IMR-90 (cell line): ENCODE data around the gene ZNF264. TPM values are rescaled to one million over a fixed set of nuclear protein-coding genes. Genes with fewer than 3 reads are reported as not detected.
A peak's percentile ranks its signal among the peaks of the same experiment; 100 is the strongest.

Source experiments
- ATAC-seq: fragments of 200-7000 bp; cut with Tn5 transposase; 2 replicates; pipeline ENCODE4 v1.9.1; 2020; ENCODE audit warnings: low read depth, mild to moderate bottlenecking, moderate library complexity
- BruUV-seq: library from RNA; stranded (reverse); fragments of 400-500 nt; replicated peaks from 2 replicates; lab custom pipeline; 2021; lab: Mats Ljungman, UMichigan
- CTCF ChIA-PET: fragments of 300-600 bp; formaldehyde crosslinking; extraction: SDS; loops from one replicate; lab custom pipeline; 2021; ENCODE audit warnings: antibody characterized with exemption; lab: Yijun Ruan, JAX
- POLR2A ChIA-PET: fragments of 300-600 bp; sonication (Branson Sonifier 250); formaldehyde crosslinking; loops from one replicate; lab custom pipeline; 2022; ENCODE audit warnings: antibody characterized with exemption; ENCODE audit not compliant: unreplicated experiment; lab: Charles Lee
- DNase-seq: peaks from one replicate; pipeline ENCODE4 v3.0.0; 2013
- H2AFZ ChIP-seq: replicated peaks from 2 replicates; pipeline ENCODE3; 2013; ENCODE audit warnings: low read length, mild to moderate bottlenecking; ENCODE audit not compliant: poor library complexity
- H2AK5ac ChIP-seq: 2 replicates; pipeline ENCODE4 v1.6.1; 2013; ENCODE audit warnings: low read depth, low read length, inconsistent platforms
- H2AK9ac ChIP-seq: replicated peaks from 2 replicates; pipeline ENCODE3; 2013; ENCODE audit warnings: mild to moderate bottlenecking, low read depth, low read length, moderate library complexity; ENCODE audit not compliant: poor library complexity
- H2BK120ac ChIP-seq: 2 replicates; pipeline ENCODE4 v1.6.1; 2013; ENCODE audit warnings: low read depth, low read length, inconsistent platforms
- H2BK15ac ChIP-seq: 3 replicates; pipeline ENCODE4 v1.6.1; 2013; ENCODE audit warnings: low read depth, low read length, inconsistent platforms
- H2BK20ac ChIP-seq: 2 replicates; pipeline ENCODE4 v1.6.1; 2013; ENCODE audit warnings: low read depth, mild to moderate bottlenecking, inconsistent platforms, low read length, moderate library complexity
- H2BK5ac ChIP-seq: 2 replicates; pipeline ENCODE4 v1.6.1; 2013; ENCODE audit warnings: mild to moderate bottlenecking, low read depth, low read length, inconsistent platforms; ENCODE audit not compliant: poor library complexity, severe bottlenecking
- H3K14ac ChIP-seq: replicated peaks from 2 replicates; pipeline ENCODE4 v1.6.1; 2013; ENCODE audit warnings: low read depth, low read length, inconsistent platforms
- H3K18ac ChIP-seq: 2 replicates; pipeline ENCODE4 v1.6.1; 2013; ENCODE audit warnings: low read depth, low read length, control low read depth
- H3K23ac ChIP-seq: 2 replicates; pipeline ENCODE4 v1.6.1; 2013; ENCODE audit warnings: low read depth, low read length, inconsistent platforms
- H3K27ac ChIP-seq: 2 replicates; pipeline ENCODE4 v1.5.1; 2013; ENCODE audit warnings: mild to moderate bottlenecking, control low read depth, low read length; ENCODE audit not compliant: insufficient read depth
- H3K27me3 ChIP-seq: 2 replicates; pipeline ENCODE4 v1.6.1; 2013; ENCODE audit warnings: low read length; ENCODE audit not compliant: control insufficient read depth, insufficient read depth
- H3K36me3 ChIP-seq: 2 replicates; pipeline ENCODE4 v1.6.1; 2013; ENCODE audit warnings: low read length, mixed read lengths; ENCODE audit not compliant: control insufficient read depth, insufficient read depth
- H3K4ac ChIP-seq: 2 replicates; pipeline ENCODE4 v1.6.1; 2013; ENCODE audit warnings: low read depth, low read length, inconsistent platforms
- H3K4me1 ChIP-seq: 2 replicates; pipeline ENCODE4 v1.6.1; 2013; ENCODE audit warnings: low read length, mixed read lengths; ENCODE audit not compliant: control insufficient read depth, insufficient read depth
- H3K4me2 ChIP-seq: 2 replicates; pipeline ENCODE4 v1.6.1; 2013; ENCODE audit warnings: low read depth, mild to moderate bottlenecking, control low read depth, low read length, moderate library complexity
- H3K4me3 ChIP-seq: 2 replicates; pipeline ENCODE4 v1.5.1; 2013; ENCODE audit warnings: low read depth, mild to moderate bottlenecking, control low read depth, low read length, moderate library complexity; ENCODE audit not compliant: insufficient read depth
- H3K56ac ChIP-seq: 2 replicates; pipeline ENCODE4 v1.6.1; 2013; ENCODE audit warnings: low read length, inconsistent platforms; ENCODE audit not compliant: insufficient read depth; ENCODE audit errors: extremely low read depth
- H3K79me1 ChIP-seq, 2 experiments: 2 replicates each; pipeline ENCODE4 v1.6.1; 2013; ENCODE audit warnings: low read length in 2 of 2, inconsistent platforms in 1 of 2, low read depth in 1 of 2
- H3K9ac ChIP-seq: 2 replicates; pipeline ENCODE4 v1.6.1; 2013; ENCODE audit warnings: low read depth, low read length, control low read depth
- H3K9me1 ChIP-seq: 2 replicates; pipeline ENCODE4 v1.6.1; 2013; ENCODE audit warnings: low read length, inconsistent platforms; ENCODE audit not compliant: insufficient read depth
- H3K9me3 ChIP-seq: 2 replicates; pipeline ENCODE4 v1.6.1; 2013; ENCODE audit warnings: low read length; ENCODE audit not compliant: control insufficient read depth, insufficient read depth
- H4K20me1 ChIP-seq: 2 replicates; pipeline ENCODE4 v1.6.1; 2013; ENCODE audit warnings: low read length, inconsistent platforms; ENCODE audit not compliant: insufficient read depth
- H4K5ac ChIP-seq: 2 replicates; pipeline ENCODE4 v1.6.1; 2013; ENCODE audit warnings: mild to moderate bottlenecking, low read depth, low read length, control low read depth
- H4K8ac ChIP-seq, 2 experiments: 2 replicates each; pipeline ENCODE4 v1.6.1; 2013; ENCODE audit warnings: low read depth in 2 of 2, low read length in 2 of 2, control low read depth in 1 of 2, inconsistent platforms in 1 of 2
- H4K91ac ChIP-seq: 2 replicates; pipeline ENCODE4 v1.6.1; 2013; ENCODE audit warnings: low read depth, low read length, inconsistent platforms; ENCODE audit not compliant: insufficient read depth
- CHD1 ChIP-seq: IDR thresholded peaks from 2 replicates; pipeline ENCODE4 v1.6.1; 2012; ENCODE audit warnings: low read depth, low read length, improper control_type of control experiment
- MAFK ChIP-seq: IDR thresholded peaks from 2 replicates; pipeline ENCODE4 v1.6.1; 2012; ENCODE audit warnings: low read depth, low read length, improper control_type of control experiment
- WGBS, 2 experiments: methylation state at CpG; one replicate each; pipeline versions ENCODE4 v1.1.5 to v1.1.7; 2013; ENCODE audit warnings: missing lambda C conversion rate in 2 of 2; ENCODE audit not compliant: insufficient read length in 1 of 2; ENCODE audit errors: extremely low coverage in 2 of 2; 5-methylcytosine and 5-hydroxymethylcytosine counted together
- dilution Hi-C: fragments of 300-500 bp; cut with HindIII; formaldehyde crosslinking; loops from one replicate; pipeline ENCODE4 v1.14.3; 2018; ENCODE audit warnings: low sequenced_read_pairs; ENCODE audit not compliant: unreplicated experiment
- in situ Hi-C: fragments of 300-500 bp; cut with MboI; formaldehyde crosslinking; loops from 3 replicates; pipeline ENCODE4 v1.14.3; 2019; ENCODE audit warnings: low sequenced_read_pairs, inconsistent platforms, mixed read lengths
- intact Hi-C: fragments of 100-400 bp; cut with micrococcal nuclease; formaldehyde crosslinking; loops from 2 replicates; pipeline ENCODE4 v1.10.0; 2022
- polyA plus RNA-seq, 3 experiments: library from polyadenylated mRNA; depleted of rRNA; stranded (reverse); fragments of >200 nt; gene quantifications; 2 replicates each; pipeline ENCODE4 v1.2.3, GENCODE V29; 2012; ENCODE audit warnings: low replicate concordance in 1 of 3
- total RNA-seq: library from RNA; depleted of rRNA; stranded (reverse); fragments of >200 nt; gene quantifications from 2 replicates; pipeline ENCODE4 v1.2.3, GENCODE V29; 2012
- TF ChIP-seq, protein P1 (sequence below): fragments of 150-350 bp; IDR thresholded peaks from 2 replicates; pipeline ENCODE4 v1.6.1; 2017; ENCODE audit warnings: mild to moderate bottlenecking, antibody characterized with exemption, low read length, low read depth

The ZNF264 gene
- total and polyA plus RNA-seq, 2 of the 4 experiments (the other 2 are of a cell fraction), result 3.5 to 31.9 TPM

DNA sequence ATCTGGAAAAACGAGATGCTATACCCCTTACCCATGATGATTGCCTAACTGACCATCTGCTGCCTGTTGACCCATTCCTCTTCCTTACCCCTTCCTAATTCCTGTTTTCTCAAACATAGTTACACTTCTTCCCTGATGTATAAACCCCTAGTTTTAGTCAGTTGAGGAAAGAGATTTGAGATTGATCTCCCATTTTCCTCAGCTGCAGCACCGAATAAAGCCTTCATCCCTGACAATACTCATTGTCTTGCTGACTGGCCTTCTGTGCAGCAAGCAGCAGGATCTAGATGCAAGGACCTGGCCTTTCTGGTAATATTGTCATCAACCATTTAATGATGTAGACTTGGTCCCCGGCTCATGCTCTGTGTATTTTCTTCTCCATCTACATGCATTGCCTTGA is 999 bp upstream of the ZNF264 start:
- H3K9ac ChIP-seq, result no peak overlapping the region
- intact Hi-C loops (loop anchor here (2.0 kb wide), 1 partner anchor 50 kb away; the partner anchor contains the start of gene ZNF805), in situ Hi-C loops (no loop called here), dilution Hi-C loops (no loop called here)
- no CpG with 5 or more reads among the region's 3 CpGs for WGBS, 2 experiments
- no peak overlapping the region for H2BK15ac ChIP-seq
- ChIA-PET POLR2A (no interaction called here), CTCF (no interaction called here)
- H2BK20ac ChIP-seq, result no peak overlapping the region
- H2AK5ac ChIP-seq, result no peak overlapping the region
- no peak overlapping the region for H2BK5ac ChIP-seq
- no peak overlapping the region for H2AFZ ChIP-seq
- H3K27me3 ChIP-seq, result no peaks in the 10 kb centered on the region
- H3K36me3 ChIP-seq, result peaks cover 17% of the 10 kb centered on the region
- H4K91ac ChIP-seq, result no peak overlapping the region
- H3K56ac ChIP-seq, result no peak overlapping the region
- no peak overlapping the region for H4K5ac ChIP-seq
- no peaks in the 10 kb centered on the region for H3K9me1 ChIP-seq
- no TSS peak for BruUV-seq
- H3K4me1 ChIP-seq, result no peaks in the 10 kb centered on the region; the same call in 1 of the 2 replicates
- DNase-seq (no peak), ATAC-seq (no peak)
- peaks cover 7 to 40% of the 10 kb centered on the region in 2 experiments; a peak in 3 of 4 replicates for H3K79me1 ChIP-seq
- no peak overlapping the region for H3K23ac ChIP-seq
- no peak overlapping the region for H3K18ac ChIP-seq
- TF ChIP-seq MAFK, result no peak
- TF ChIP-seq, protein P1, sequence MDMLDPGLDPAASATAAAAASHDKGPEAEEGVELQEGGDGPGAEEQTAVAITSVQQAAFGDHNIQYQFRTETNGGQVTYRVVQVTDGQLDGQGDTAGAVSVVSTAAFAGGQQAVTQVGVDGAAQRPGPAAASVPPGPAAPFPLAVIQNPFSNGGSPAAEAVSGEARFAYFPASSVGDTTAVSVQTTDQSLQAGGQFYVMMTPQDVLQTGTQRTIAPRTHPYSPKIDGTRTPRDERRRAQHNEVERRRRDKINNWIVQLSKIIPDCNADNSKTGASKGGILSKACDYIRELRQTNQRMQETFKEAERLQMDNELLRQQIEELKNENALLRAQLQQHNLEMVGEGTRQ, result no peak
- no peak for TF ChIP-seq CHD1
- no peak overlapping the region for H3K14ac ChIP-seq
- no peak overlapping the region for H3K4me3 ChIP-seq
- no peak overlapping the region for H2BK120ac ChIP-seq
- H3K9me3 ChIP-seq, result peaks cover 3% of the 10 kb centered on the region; the same call in 1 of the 2 replicates
- H3K4ac ChIP-seq, result no peak overlapping the region
- H4K20me1 ChIP-seq, result peaks cover 29% of the 10 kb centered on the region
- no peak overlapping the region for H3K4me2 ChIP-seq
- H2AK9ac ChIP-seq, result no peak overlapping the region
- H3K27ac ChIP-seq, result no peak overlapping the region
- H4K8ac ChIP-seq, result peak overlapping the region in 1 of 2 experiments; percentile 99; a peak in 1 of 4 replicates
